C4-2B (cell line): ENCODE data around the gene PAAF1.

Source experiments
- H3K27ac ChIP-seq: fragments of 450-650 bp; 2 replicates; pipeline ENCODE4 v1.5.1; 2017
- CTCF ChIP-seq: fragments of 450-650 bp; conservative IDR thresholded peaks from 2 replicates; pipeline ENCODE4 v1.5.1; 2017; ENCODE audit warnings: mild to moderate bottlenecking
- ZFX ChIP-seq: fragments of 450-650 bp; IDR thresholded peaks from 2 replicates; pipeline ENCODE4 v1.6.1; 2017

PAAF1 gene

GRCh38 chr11:73883856-73884255 lies 7.1 kb downstream of the PAAF1 start:
- no peak overlapping the region for H3K27ac ChIP-seq
- TF ChIP-seq ZFX (no peak), CTCF (no peak)

GRCh38 chr11:73888244-73888643 lies 11.4 kb downstream of the PAAF1 start:
- no peak overlapping the region for H3K27ac ChIP-seq
- TF ChIP-seq ZFX (no peak), CTCF (no peak)

- no peak for TF ChIP-seq CTCF
- TF ChIP-seq ZFX: no peak
Observed at GRCh38 chr11:73889019-73889418, 12.2 kb downstream of the PAAF1 start.

GRCh38 chr11:73889536-73889935 lies 12.7 kb downstream of the PAAF1 start:
- no peak overlapping the region for H3K27ac ChIP-seq
- TF ChIP-seq CTCF: no peak
- no peak for TF ChIP-seq ZFX

More at GRCh38 chr11:73889019-73889418, 12.2 kb downstream of the PAAF1 start:
- H3K27ac ChIP-seq: no peak overlapping the region

- TF ChIP-seq ZFX: no peak
- TF ChIP-seq CTCF: no peak
- H3K27ac ChIP-seq: no peak overlapping the region
Observed at GRCh38 chr11:73893041-73893440, 16.2 kb downstream of the PAAF1 start.

- no peak overlapping the region for H3K27ac ChIP-seq
- TF ChIP-seq CTCF (no peak), ZFX (no peak)
Observed at GRCh38 chr11:73894725-73895335, 18.0 kb downstream of the PAAF1 start.

- TF ChIP-seq CTCF (no peak), ZFX (no peak)
- H3K27ac ChIP-seq: no peak overlapping the region
Observed at GRCh38 chr11:73902303-73902702, 25.5 kb downstream of the PAAF1 start.
